Activated T-helper 2 cell treated with anti-CD3 and anti-CD28 coated beads, Interferon-gamma antibody, Interleukin-2, Interleukin-4, amounts not matched to agents 10 μg/mL and 5 μg/mL and 100 μg/mL, durations not matched to agents 14 hours and 24 hours and 36 hours (primary cell): ENCODE results near the gene ICAM4. TPM values are rescaled to one million over a fixed set of nuclear protein-coding genes. Genes with fewer than 3 reads are reported as not detected.
A peak's percentile ranks its signal among the peaks of the same experiment; 100 is the strongest.

Experiments used
- DNase-seq: peaks from one replicate; pipeline ENCODE4 v3.0.0; 2021; ENCODE audit warnings: low spot score
- H3K27ac Mint-ChIP-seq: one replicate; pipeline ENCODE4 v1.8.0; 2021; ENCODE audit warnings: mixed read lengths
- H3K27me3 Mint-ChIP-seq: one replicate; pipeline ENCODE4 v1.8.0; 2021; ENCODE audit warnings: low read depth, mixed read lengths
- H3K36me3 Mint-ChIP-seq: one replicate; pipeline ENCODE4 v1.8.0; 2021; ENCODE audit warnings: low read depth, mixed read lengths
- H3K4me1 Mint-ChIP-seq: one replicate; pipeline ENCODE4 v1.8.0; 2021; ENCODE audit warnings: low read depth, mixed read lengths
- H3K4me3 Mint-ChIP-seq: one replicate; pipeline ENCODE4 v1.8.0; 2021; ENCODE audit warnings: low read depth, mild to moderate bottlenecking, moderate library complexity, mixed read lengths
- H3K9me3 Mint-ChIP-seq: one replicate; pipeline ENCODE4 v1.8.0; 2021; ENCODE audit warnings: mixed read lengths
- intact Hi-C: fragments of 100-400 bp; cut with micrococcal nuclease; formaldehyde crosslinking; loops from one replicate; pipeline ENCODE4 v1.15.1; 2023
- total RNA-seq: library from RNA; stranded (reverse); gene quantifications from 2 replicates; pipeline ENCODE4 v1.2.3, GENCODE V29; 2022

Gene ICAM4
- total RNA-seq, 1 donor from 2014 or later, result 1.6 TPM

DNA sequence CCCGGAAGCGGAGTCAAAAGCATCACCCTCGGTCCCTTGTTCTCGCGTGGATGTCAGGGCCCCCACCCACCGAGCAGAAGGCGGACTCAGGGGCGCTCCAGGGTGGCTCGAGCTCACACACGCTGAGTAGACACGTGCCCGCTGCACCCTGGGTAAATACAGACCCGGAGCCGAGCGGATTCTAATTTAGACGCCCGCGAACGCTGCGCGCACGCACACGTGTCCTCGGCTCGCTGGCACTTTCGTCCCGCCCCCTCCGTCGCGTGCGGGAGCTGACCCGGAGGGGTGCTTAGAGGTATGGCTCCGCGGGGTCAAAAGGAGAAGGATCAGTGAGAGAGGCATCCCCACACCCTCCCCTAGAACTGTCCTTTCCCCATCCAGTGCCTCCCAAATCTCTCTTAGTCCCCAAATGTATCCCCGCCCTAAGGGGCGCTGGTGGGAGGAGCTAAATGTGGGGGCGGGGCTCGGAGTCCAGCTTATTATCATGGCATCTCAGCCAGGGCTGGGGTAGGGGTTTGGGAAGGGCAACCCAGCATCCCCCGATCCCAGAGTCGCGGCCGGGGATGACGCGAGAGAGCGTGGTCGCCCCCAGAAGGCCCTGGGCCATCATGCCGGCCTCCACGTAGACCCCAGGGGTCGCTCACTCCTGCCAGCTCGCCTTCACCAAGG lies 2.5 kb downstream of the ICAM4 start:
- intact Hi-C loops, result loop anchor here (5.0 kb wide), 2 partner anchors 43 to 228 kb away; partner anchors contain the start of genes RAVER1 and S1PR5

DNA sequence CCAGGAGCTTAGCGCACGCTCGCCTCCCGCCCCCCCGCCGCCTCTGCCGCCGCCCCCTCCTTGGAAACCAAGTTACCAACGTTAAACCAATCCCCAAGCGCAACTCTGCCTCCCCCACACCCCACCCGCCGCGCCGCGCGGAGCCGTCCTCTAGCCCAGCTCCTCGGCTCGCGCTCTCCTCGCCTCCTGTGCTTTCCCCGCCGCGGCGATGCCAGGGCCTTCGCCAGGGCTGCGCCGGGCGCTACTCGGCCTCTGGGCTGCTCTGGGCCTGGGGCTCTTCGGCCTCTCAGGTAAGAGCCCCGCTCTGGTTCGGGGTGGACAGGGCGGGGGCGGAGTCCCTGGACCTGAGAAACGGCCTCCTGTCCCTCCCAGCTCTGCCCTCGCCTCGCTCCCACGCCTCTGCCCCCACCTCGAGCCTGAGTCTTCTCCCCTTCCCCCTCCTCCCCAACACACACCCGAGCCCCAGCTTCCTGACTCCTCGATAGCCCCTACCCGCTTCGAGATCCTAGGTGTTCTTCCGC lies 3.1 kb downstream of the ICAM4 start, which contains the start of gene ICAM5:
ICAM5 (plus strand) TSS at position 117 of the 521 bp plus-strand sequence; CDS start at position 209, 92 bp downstream.
- no peak for DNase-seq
- Mint-ChIP-seq H3K4me1 (peaks cover 70% of the 10 kb centered on the region), H3K9me3 (no peaks in the 10 kb centered on the region), H3K4me3 (peak within 1 kb of the TSS; percentile 79), H3K27ac (peak within 1 kb of the TSS; percentile 68), H3K27me3 (peaks cover 50% of the 10 kb centered on the region), H3K36me3 (peaks cover 24% of the 10 kb centered on the region)
- intact Hi-C loops, result loop anchor here (5.0 to 10.0 kb wide), 3 partner anchors 42 to 365 kb away; partner anchors contain the start of genes ILF3, RAVER1 and S1PR5

More for the DNA sequence above, 2.5 kb downstream of the ICAM4 start:
- Mint-ChIP-seq H3K9me3 (no peaks in the 10 kb centered on the region), H3K4me3 (peak overlapping the region; percentile 79), H3K27ac (peak overlapping the region; percentile 42), H3K4me1 (peaks cover 71% of the 10 kb centered on the region), H3K27me3 (peaks cover 44% of the 10 kb centered on the region), H3K36me3 (peaks cover 30% of the 10 kb centered on the region)
- peak; percentile 73 for DNase-seq

GRCh38 chr19:10290357-10290875 lies 3.7 kb downstream of the ICAM4 start:
- intact Hi-C loops, result loop anchor here (10.0 kb wide), 1 partner anchor 364 kb away; the partner anchor contains the start of gene ILF3
- H3K27me3 Mint-ChIP-seq, result peaks cover 52% of the 10 kb centered on the region
- H3K36me3 Mint-ChIP-seq, result peaks cover 18% of the 10 kb centered on the region
- no peaks in the 10 kb centered on the region for H3K9me3 Mint-ChIP-seq
- no peak for DNase-seq
- peak overlapping the region; percentile 68 for H3K27ac Mint-ChIP-seq
- peak overlapping the region; percentile 79 for H3K4me3 Mint-ChIP-seq
- H3K4me1 Mint-ChIP-seq, result peaks cover 65% of the 10 kb centered on the region

DNA sequence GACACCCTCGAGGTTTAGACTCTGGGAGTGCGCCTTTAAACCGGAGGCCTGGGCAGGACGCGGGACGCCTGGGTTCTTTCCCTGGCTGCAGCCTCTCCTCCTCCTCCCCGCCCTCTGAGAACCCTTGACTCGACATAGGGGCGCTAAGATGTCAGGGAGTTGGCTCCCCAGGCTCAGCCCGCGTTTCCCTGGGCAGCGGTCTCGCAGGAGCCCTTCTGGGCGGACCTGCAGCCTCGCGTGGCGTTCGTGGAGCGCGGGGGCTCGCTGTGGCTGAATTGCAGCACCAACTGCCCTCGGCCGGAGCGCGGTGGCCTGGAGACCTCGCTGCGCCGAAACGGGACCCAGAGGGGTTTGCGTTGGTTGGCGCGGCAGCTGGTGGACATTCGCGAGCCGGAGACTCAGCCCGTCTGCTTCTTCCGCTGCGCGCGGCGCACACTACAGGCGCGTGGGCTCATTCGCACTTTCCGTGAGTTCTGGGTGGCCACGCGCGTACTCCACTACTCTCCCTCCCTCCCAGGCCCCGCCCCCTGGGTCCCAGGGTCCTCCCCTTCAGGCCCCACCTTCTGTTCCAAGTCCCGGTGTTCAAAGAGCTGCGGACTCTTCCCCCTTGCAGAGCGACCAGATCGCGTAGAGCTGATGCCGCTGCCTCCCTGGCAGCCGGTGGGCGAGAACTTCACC lies 4.3 kb downstream of the ICAM4 start:
- intact Hi-C loops, result loop anchor here (10.0 kb wide), 1 partner anchor 364 kb away; the partner anchor contains the start of gene ILF3
- DNase-seq, result peak; percentile 49
- Mint-ChIP-seq H3K4me1 (peaks cover 65% of the 10 kb centered on the region), H3K27me3 (peaks cover 57% of the 10 kb centered on the region), H3K36me3 (peaks cover 16% of the 10 kb centered on the region), H3K4me3 (peak overlapping the region; percentile 79), H3K27ac (no peak overlapping the region), H3K9me3 (no peaks in the 10 kb centered on the region)

GRCh38 chr19:10291554-10292205 lies 4.9 kb downstream of the ICAM4 start:
- Mint-ChIP-seq H3K9me3 (no peaks in the 10 kb centered on the region), H3K27ac (no peak overlapping the region), H3K4me3 (peak overlapping the region; percentile 79), H3K27me3 (peaks cover 58% of the 10 kb centered on the region), H3K4me1 (peaks cover 58% of the 10 kb centered on the region), H3K36me3 (peaks cover 9% of the 10 kb centered on the region)
- no peak for DNase-seq
- intact Hi-C loops, result loop anchor here (10.0 kb wide), 1 partner anchor 363 kb away; the partner anchor contains the start of gene ILF3

DNA sequence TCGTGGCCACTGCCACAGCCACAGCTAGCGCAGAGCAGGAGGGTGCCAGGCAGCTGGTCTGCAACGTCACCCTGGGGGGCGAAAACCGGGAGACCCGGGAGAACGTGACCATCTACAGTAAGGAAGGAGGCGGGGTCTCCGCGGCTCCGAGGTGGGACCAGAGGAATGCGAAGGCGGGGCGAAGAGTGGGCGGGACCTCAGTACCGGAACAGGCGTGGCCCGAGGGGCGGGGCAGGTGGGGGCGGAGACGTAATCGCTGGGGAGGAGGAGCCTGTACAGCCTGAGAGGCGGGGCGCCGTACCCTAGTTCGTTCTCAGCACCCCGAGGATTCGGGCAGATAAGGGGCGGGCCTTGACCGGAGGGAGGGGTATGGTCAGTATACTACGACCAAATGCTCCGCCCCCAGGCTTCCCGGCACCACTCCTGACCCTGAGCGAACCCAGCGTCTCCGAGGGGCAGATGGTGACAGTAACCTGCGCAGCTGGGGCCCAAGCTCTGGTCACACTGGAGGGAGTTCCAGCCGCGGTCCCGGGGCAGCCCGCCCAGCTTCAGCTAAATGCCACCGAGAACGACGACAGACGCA lies 5.5 kb downstream of the ICAM4 start:
- intact Hi-C loops, result loop anchor here (10.0 kb wide), 1 partner anchor 363 kb away; the partner anchor contains the start of gene ILF3
- Mint-ChIP-seq H3K27me3 (peaks cover 60% of the 10 kb centered on the region), H3K4me3 (peak overlapping the region; percentile 79), H3K27ac (no peak overlapping the region), H3K9me3 (no peaks in the 10 kb centered on the region), H3K4me1 (peaks cover 53% of the 10 kb centered on the region), H3K36me3 (peaks cover 9% of the 10 kb centered on the region)
- peak; percentile 72 for DNase-seq

- peaks cover 49% of the 10 kb centered on the region for H3K4me1 Mint-ChIP-seq
- peaks cover 9% of the 10 kb centered on the region for H3K36me3 Mint-ChIP-seq
- no peaks in the 10 kb centered on the region for H3K9me3 Mint-ChIP-seq
- no peak overlapping the region for H3K27ac Mint-ChIP-seq
- peaks cover 58% of the 10 kb centered on the region for H3K27me3 Mint-ChIP-seq
- intact Hi-C loops, result loop anchor here (10.0 kb wide), 1 partner anchor 362 kb away; the partner anchor contains the start of gene ILF3
- peak overlapping the region; percentile 79 for H3K4me3 Mint-ChIP-seq
- no peak for DNase-seq
Measured at GRCh38 chr19:10292789-10293636, 6.3 kb downstream of the ICAM4 start.

- Mint-ChIP-seq H3K36me3 (peaks cover 9% of the 10 kb centered on the region), H3K27me3 (peaks cover 54% of the 10 kb centered on the region), H3K4me3 (peak overlapping the region; percentile 37), H3K4me1 (peaks cover 44% of the 10 kb centered on the region), H3K27ac (no peak overlapping the region), H3K9me3 (no peaks in the 10 kb centered on the region)
- intact Hi-C loops, result loop anchor here (10.0 kb wide), 1 partner anchor 361 kb away; the partner anchor contains the start of gene ILF3
- DNase-seq, result no peak
Measured at GRCh38 chr19:10293637-10294367, 7.0 kb downstream of the ICAM4 start.

- Mint-ChIP-seq H3K4me3 (peak overlapping the region; percentile 2), H3K9me3 (no peaks in the 10 kb centered on the region), H3K4me1 (peaks cover 41% of the 10 kb centered on the region), H3K27me3 (peaks cover 53% of the 10 kb centered on the region), H3K36me3 (peaks cover 9% of the 10 kb centered on the region), H3K27ac (no peak overlapping the region)
- no peak for DNase-seq
- intact Hi-C loops, result loop anchor here (10.0 kb wide), 1 partner anchor 360 kb away; the partner anchor contains the start of gene ILF3
Measured at GRCh38 chr19:10294368-10294697, 7.6 kb downstream of the ICAM4 start.

GRCh38 chr19:10295305-10295846 lies 8.6 kb downstream of the ICAM4 start:
- H3K27ac Mint-ChIP-seq, result no peak overlapping the region

More at GRCh38 chr19:10295305-10295846, 8.6 kb downstream of the ICAM4 start:
- peaks cover 51% of the 10 kb centered on the region for H3K27me3 Mint-ChIP-seq
- no peaks in the 10 kb centered on the region for H3K9me3 Mint-ChIP-seq
- peak overlapping the region; percentile 69 for H3K4me3 Mint-ChIP-seq
- H3K4me1 Mint-ChIP-seq, result peaks cover 35% of the 10 kb centered on the region
- H3K36me3 Mint-ChIP-seq, result peaks cover 9% of the 10 kb centered on the region
- DNase-seq, result peak; percentile 64
- intact Hi-C loops, result loop anchor here (1.0 to 10.0 kb wide), 2 partner anchors 8 to 359 kb away; partner anchors contain the start of gene ILF3
